Bone marrow (tissue), 2 donors: ENCODE results near the gene GAL3ST3.
"Not testable (repeated sequence)": the region's sequence is repeated elsewhere in the genome, so short reads cannot be mapped to it uniquely, and the experiment has no call there.

ENCODE experiments used
- DNase-seq, 2 donors: peaks; one replicate each; lab custom pipeline; 2025; lab: John Stamatoyannopoulos, UW

The GAL3ST3 gene, protein sequence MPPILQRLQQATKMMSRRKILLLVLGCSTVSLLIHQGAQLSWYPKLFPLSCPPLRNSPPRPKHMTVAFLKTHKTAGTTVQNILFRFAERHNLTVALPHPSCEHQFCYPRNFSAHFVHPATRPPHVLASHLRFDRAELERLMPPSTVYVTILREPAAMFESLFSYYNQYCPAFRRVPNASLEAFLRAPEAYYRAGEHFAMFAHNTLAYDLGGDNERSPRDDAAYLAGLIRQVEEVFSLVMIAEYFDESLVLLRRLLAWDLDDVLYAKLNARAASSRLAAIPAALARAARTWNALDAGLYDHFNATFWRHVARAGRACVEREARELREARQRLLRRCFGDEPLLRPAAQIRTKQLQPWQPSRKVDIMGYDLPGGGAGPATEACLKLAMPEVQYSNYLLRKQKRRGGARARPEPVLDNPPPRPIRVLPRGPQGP

DNA sequence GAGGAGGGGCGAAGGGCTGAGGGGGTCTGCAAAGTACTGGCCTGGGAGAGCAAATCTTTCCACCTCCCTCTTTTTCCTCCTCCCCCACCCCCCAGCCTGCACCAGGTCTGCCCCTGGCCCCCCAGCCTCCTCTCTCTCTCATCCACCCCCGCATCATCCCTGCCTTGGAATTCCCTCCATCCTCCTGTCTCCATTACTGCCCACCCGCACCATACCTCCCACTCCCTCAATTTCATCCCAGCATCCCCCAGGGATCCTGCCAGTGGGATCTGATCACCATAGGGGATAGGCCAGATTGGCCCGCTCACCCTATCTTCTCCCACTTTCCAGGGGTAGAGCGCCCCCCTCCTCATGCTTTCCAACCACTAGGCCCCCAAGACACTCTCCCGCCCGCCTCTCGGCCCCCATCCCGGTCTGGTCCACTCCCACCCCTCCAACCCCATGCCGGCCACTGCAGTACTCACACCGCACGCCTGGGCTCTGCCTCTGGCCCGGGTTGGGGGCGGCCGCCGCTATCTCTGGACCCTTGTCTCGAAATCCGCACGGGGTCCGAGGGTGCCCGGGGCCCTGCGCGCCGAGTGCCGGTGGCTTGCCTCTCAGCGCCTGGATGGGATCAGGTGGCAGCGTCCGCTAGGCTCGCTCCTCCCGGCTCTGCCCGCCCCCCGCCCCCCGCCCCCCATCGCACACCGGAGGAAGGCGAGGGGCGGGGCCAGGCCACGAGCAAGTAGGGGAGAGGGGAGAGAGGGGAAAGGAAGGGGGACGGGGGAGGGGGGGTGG, at the start of gene GAL3ST3:
TSS of gene GAL3ST3 (minus strand) at position 615 of the 777 bp plus-strand sequence. CDS start 3,746 bp downstream, outside the sequence.
- DNase-seq = no peak

DNA sequence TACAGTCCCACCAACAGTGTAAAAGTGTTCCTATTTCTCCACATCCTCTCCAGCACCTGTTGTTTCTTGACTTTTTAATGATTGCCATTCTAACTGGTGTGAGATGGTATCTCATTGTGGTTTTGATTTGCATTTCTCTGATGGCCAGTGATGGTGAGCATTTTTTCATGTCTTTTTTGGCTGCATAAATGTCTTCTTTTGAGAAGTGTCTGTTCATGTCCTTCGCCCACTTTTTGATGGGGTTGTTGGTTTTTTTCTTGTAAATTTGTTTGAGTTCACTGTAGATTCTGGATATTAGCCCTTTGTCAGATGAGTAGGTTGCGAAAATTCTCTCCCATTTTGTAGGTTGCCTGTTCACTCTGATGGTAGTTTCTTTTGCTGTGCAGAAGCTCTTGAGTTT, 43.2 kb upstream of the GAL3ST3 start:
- not testable (repeated sequence) for DNase-seq

DNA sequence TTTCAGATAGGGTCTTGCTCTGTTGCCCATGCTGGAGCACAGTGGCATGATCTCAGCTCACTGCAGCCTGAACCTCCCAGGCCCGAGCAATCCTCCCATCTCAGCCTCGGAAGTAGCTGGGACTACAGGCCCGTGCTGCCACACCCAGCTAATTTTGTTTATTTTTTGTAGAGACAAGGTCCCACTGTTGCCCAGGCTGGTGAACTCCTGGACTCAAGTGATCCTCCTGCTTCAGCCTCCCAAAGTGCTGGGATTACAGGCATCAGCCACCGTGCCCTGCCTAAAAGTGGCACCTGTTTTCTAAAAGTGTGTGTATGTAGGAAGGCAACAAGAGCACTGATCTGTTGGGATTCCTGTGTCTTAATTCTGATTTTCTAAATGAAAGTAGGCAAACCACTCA, 41.3 kb upstream of the GAL3ST3 start:
- no peak for DNase-seq

DNA sequence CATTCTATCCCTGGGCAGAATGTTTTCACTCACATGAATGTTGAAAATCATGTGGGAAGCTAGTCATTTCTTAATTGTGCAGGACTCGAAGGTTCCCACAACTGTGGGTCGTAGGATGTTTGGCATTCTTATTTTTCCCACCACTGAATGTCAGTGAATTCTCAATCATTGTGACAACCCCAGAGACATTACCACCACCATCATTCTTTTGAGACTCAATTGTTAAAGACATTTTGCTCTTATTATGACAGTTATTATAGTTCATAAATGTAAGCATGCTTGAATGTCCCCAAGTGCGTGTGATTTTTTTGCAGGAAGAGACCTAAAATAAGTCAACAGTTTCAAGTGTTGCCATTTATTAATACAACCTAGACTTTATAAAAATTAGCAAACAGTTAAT, 40.1 kb upstream of the GAL3ST3 start:
- DNase-seq = no peak

DNA sequence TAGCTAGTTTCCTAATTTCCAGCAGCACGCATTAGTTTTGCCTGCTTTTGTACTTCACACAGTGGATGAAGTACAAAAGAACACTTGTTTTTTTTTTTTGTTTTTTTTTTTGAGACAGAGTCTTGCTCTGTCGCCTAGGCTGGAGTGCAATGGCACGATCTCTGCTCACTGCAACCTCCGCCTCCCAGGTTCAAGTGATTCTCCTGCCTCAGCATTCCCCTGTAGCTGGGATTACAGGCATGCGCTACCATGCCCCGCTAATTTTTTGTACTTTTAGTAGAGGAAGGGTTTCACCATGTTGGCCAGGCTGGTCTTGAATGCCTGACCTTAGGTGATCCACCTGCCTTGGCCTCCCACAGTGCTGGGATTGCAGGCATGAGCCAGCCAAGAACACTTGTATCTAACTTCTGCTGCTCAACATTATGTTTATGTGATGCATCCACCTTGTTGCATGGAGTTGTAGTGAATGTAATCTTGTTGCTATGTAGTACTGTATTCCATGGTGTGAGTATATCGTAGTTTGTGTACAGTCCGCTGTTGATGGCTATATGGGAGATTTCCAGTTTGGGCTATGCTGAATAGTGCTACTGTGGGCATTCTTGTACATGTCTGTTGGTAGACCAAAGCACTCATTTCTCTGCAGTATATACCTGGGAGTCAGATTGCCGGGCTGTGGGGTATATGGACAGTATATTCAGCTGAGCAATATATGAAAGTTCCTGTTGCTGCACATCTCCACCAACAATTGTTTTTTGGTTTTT, 38.4 kb upstream of the GAL3ST3 start:
- no peak for DNase-seq

DNA sequence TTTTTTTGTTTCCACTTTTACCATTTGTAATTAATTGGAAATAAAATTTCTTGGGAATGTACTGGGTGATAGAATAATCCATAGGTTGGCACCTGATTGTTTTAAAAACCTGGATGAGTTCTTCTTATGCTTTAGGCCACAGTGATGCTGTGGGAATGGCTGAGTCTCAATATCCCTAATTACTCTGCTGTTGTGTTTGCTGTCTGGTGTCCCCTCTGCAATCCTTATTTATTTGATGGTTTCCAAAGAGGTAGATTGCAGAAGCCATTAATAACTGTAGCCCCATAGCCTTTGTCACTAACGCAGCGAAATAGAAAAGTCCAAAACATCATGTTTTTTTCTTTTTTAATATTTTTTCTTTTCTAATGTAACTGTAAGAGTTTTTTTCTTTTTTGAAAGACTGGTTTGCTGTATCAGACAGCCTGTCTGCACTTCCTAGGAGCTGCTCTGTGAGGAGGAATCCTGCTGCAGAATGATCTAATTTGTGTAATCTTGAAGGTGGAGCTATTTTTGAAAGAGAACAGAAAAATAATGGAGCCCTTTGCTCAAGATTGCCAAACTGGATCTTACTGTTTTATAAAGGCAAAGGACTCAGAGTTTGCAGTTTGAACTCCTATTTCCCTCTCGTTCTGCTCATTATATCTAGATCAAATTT, 36.0 kb upstream of the GAL3ST3 start:
- DNase-seq = no peak

DNA sequence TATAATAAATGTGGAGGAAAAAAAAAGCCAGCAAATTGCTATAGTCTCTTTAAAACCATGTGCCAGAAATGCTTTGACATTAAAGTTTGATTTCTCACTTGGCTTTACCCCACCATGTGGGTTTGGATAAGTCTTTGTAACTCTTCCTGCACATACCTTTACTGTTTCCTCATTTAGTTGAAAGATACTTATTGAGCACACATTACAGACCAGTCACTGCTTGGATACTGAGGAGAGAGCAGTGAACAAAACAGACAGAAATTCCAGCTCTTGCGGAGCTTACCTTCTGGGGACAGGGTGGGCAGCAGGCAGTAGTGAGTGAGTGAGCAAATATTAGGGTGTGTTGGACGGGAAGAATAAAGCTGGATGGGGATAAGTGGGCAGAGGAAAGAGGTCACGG, 34.8 kb upstream of the GAL3ST3 start:
- no peak for DNase-seq

DNA sequence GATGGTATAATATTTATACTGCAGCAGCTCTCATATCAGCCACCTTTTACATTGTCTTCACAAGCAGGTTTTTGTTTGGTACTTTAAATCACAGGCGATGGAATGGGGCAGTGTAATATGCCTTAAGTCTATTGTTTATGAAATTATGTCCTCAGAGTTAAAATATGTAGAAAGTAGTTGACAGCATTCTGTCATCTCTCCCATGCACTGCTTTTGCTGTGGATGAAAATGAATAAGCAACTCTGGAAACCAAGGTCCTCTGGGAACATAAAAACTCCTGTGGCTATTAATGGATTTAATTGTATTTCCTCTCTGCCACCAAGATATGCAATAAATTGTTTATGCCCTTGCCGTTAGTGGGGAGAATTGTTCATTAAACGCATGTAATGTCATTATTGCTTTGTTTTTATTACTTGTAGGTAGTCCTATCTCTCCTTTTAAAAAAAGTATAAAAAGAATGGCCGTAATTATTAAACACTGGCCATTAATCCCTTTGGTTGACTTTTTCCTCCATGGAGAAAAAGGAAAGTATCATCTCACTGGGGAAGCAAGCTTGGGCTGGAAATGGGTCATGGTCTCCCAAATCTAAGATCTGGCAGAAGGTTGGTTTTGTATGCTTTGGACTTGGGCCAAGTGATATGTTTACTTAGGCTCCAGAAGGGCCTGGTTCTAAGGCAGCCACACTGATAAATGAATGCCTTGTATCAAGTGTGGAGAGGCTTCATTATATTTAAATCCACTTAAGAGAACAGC, 34.2 kb upstream of the GAL3ST3 start:
- no peak for DNase-seq

DNA sequence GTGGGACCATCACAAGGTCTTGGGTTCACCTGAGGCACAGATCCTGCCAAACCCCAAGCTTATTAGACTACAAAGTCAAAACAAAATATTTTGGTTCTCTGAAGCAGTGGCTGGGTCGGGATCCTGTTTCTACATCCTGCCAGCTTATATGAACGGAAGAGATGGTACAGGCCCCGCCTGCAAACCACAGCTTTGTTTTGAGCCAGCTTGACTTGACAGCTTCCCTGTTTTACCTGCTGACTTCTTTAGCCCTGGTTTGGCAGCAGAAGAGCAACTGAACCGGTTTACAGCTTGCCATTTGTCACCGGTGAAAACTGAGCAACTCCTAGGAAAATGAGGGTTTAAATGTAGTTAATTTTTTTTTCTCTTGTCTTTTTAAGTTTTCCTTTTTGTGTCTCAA, 32.5 kb upstream of the GAL3ST3 start:
- peak in 1 of 2 donors; percentile 91 for DNase-seq

DNA sequence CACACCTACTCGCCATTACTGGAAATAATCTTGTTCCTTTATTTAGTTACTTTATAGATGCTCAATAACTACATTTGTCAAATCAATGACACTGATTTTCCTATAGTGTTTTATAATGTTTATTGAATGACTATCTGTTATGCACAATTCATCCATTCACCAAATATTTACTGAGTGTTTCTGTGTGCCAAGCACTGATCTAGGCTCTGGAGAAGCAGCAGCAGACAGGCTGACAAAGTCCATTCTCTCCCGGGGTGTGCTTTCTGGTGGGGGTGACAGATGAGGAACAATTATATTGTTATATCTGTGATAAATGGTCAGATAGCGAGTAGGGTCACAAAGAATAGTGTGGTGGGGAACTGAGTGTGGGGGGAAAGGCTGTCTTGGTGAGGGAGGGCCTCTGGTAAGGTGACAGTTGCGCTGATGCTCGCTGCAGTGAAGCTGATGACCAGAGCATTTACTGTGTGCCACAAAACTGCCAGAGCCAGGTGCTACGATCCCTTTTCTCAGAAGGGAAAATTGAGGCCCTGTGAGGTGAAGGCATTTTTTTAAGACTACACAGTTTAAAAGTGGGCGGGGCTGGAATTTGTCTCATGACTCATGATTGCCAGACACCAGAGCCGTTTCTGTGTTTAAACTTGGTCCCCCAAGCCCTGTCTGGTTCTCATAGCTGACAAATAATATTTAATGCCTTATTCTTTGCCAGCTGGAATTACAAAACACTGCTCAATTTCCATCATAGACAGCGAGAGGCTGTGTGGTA, 31.3 kb upstream of the GAL3ST3 start:
- peak in 1 of 2 donors; percentile 30 for DNase-seq

DNA sequence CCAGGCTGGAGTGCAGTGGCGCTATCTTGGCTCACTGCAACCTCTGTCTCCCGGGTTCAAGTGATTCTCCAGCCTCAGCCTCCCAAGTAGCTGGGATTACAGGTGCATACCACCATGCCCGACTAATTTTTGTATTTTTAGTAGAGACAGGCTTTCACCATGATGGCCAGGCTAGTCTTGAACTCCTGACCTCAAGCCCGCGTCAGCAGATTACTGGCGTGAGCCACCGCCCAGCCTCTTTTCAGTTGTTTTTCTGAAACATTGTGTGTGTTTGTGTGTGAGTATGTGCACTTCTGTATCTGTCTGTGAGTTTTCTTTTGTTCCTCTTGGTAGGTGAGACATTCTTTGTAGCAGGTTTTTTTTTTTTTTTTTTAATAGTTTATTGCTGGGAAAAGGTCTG, 30.0 kb upstream of the GAL3ST3 start:
- not testable (repeated sequence) for DNase-seq

DNA sequence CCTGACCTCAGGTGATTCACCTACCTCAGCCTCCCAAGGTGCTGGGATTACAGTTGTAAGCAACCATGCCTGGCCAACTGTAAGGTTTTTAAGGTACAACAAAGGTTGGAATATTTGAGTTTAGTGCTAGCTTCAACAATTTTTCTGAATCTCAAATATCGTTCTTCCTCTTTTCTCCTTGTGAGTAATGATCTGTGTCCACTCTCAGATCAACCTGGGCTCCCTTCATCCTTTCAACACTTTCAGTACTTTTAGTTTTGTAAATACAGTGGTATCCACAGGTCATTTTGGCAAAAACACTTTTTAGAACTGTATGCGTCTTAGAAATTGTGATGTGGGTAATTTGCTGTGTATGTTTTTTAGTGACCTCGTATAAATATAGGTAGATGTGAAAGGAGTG, 29.0 kb upstream of the GAL3ST3 start:
- no peak for DNase-seq

DNA sequence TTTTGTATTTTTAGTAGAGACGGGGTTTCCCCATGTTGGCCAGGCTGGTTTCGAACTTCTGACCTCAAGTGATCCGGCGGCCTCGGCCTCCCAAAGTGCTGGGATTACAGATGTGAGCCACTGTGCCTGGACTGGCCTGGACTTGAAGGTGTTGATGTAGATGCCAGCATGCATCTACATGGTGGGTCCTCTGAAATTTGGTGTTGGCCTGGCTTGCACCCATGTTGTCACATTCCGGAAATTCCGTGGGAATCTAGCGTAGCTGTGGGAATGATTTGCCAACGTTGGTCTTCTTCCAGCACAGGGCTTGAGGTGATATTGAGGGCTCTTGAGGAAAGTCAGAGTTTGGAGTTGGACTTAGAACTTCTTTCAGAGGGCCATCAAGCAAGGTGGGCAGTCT, 27.6 kb upstream of the GAL3ST3 start:
- DNase-seq = no peak

DNA sequence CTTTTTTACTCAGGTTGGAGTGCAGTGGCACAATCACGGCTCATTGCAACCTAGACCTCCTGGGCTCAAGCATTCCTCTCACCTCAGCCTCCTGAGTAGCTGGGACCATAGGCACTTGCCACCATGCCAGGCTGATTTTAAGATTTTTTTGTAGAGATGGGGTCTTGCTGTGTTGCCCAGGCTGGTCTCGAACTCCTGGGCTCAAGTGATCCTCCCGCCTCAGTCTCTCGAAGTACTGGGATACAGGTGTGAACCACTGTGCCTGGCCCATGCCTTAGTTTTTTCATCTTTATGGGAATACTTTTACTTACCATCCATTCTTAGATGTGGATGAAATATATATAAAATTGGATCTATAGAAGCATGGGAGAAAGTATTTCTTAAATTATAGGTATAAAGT, 26.3 kb upstream of the GAL3ST3 start:
- DNase-seq = no peak

DNA sequence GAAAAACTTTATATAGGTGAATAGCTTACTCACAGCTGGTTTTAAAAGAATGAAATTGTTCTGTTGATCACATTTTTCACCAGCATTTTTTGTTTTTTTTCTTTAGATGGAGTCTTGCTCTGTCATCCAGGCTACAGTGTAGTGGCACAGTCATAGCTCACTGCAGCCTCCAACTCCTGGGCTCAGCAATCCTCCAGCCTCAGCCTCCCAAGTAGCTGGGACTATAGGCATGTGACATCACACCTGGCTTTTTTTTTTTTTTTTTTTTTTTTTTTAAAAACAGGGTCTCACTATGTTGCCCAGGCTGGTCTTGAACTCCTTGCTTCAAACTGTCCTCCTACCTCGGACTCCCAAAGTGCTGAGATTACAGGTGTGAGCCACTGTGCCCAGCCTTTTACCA, 24.7 kb upstream of the GAL3ST3 start:
- no peak for DNase-seq

DNA sequence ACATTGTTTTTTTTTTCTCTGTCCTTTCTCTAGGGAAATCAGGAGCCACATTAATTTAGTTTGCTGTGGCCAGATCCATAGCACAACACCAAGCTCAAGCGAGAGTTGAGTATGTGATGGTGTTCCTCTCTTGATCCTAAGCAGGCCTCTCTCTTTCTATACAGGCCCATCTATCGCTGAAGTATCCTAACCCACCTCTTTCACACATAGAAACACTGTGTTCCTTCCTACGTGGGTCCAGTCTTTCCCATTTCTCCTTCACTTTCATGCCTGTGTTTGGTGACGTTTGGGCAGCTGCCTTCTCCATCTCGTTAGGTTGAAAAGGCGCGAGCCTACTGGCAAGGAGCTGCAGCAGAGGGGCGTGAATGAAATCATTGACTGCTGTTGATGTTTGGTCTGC, 23.6 kb upstream of the GAL3ST3 start:
- no peak for DNase-seq

DNA sequence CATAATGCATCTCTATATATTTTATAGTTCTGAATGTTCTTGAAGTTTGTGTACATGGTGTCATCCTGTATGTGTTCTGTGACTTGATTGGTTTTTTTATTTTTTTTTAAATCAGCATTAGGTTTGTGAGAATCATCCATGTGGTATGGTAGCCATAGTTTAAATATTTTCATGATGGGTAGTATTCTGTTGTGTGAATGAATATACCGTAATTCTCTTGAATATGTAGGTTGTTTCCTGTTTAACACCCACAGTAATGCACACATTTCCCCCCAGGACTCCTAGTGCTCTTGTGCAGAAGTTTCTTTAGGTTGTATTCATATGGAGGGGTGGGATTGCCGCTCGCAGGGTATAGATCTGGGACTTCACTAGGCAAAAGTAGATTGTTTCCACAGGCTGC, 23.1 kb upstream of the GAL3ST3 start:
- no peak for DNase-seq

DNA sequence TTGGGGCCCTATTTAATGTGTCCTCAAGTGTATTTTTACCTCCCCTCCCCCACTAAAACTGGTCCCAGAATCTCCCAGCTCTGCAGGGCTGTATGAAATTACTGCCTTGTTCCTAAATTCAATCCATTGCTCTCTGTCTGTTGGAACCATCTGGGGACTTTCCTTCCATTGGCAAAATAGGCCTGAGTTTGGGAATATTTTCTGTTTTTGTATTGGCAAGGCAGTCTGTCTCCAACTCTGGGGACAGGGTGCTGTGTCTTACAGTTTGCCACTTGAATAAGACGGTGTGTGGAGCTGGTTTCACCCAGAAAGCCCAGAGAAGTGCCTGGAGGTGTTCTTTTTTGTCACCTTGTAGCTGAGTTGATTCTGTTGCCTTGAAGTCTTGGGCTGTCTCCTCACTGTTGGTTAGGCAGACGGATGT, 22.4 kb upstream of the GAL3ST3 start:
- no peak for DNase-seq

DNA sequence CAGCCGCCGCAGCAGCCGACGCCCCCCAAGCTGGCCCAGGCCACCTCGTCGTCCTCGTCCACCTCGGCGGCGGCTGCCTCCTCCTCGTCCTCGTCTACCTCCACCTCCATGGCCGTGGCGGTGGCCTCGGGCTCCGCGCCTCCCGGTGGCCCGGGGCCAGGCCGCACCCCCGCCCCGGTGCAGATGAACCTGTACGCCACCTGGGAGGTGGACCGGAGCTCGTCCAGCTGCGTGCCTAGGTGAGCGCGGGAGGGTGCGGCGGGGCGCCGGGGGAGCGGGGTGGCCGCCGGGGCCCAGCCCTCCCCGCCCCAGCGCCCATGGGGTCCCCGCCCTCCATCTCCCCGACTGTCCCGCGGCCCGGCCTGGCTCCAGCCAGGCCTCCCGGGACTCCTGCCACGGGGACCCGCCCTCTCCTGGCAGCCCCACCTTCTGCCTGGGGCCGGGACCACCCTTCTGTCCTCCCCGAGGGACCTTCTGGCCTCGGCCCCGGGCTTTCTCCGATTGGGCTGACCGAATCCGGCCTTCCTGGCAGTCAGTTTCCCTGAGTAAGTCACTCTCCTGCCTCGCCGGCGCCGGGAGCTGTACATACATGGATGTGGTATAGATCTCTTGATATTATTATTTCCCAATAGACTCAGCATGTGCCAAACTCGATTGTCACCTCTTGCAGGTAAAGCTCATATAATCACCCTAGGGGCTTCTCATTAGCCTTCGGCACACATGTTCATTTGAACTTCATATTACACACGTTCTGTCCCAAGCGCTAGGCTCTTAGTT, 21.8 kb upstream of the GAL3ST3 start:
- DNase-seq = no peak
